K562 (cell line): ENCODE results near the gene MICAL2. TPM values are rescaled to one million over a fixed set of nuclear protein-coding genes. Genes with fewer than 3 reads are reported as not detected.

Experiments used
- ATAC-seq: fragments of 200-7000 bp; cut with Tn5 transposase; 3 replicates; pipeline ENCODE4 v1.9.1; 2020; ENCODE audit warnings: moderate library complexity
- BruUV-seq: library from RNA; stranded (reverse); fragments of 400-500 nt; replicated peaks from 2 replicates; lab custom pipeline; 2021; lab: Mats Ljungman, UMichigan
- CTCF ChIA-PET: fragments of 300-600 bp; formaldehyde crosslinking; extraction: SDS; loops from one replicate; lab custom pipeline; 2021; ENCODE audit warnings: low intra/inter-chr PET ratio; lab: Yijun Ruan, JAX
- POLR2A ChIA-PET: fragments of 300-600, 350-650 bp; sonication (Branson Sonifier 250); formaldehyde crosslinking; extraction: SDS; loops from one replicate; lab custom pipeline; 2021; ENCODE audit warnings: antibody characterized with exemption, inconsistent platforms; lab: Yijun Ruan, JAX
- DNase-seq, 4 experiments: peaks; one replicate each; pipeline versions ENCODE4 v3.0.0 to v3.0.0-alpha.2; 2011 to 2018; ENCODE audit warnings: low spot score in 3 of 4, mixed read lengths in 3 of 4; ENCODE audit errors: extremely low read depth in 1 of 4
- FAIRE-seq: peaks from 2 replicates; lab custom pipeline; 2011; peaks lifted over from hg19 to GRCh38; lab: Jason Lieb, UNC
- H2AFZ ChIP-seq: 2 replicates; pipeline ENCODE4 v1.6.0; 2011; ENCODE audit warnings: low read depth, low read length, control low read depth, inconsistent platforms
- H3K27ac ChIP-seq: fragments of 200-600 bp; 3 replicates; pipeline ENCODE4 v1.8.0; 2011; ENCODE audit warnings: low read depth, mild to moderate bottlenecking, control low read depth, inconsistent platforms, low read length, moderate library complexity, mixed read lengths; ENCODE audit errors: extremely low read depth
- H3K27me3 ChIP-seq, 2 experiments: fragments of 300-600 bp in 1 of 2; 2 replicates in 1 of 2; 3 replicates in 1 of 2; pipeline versions ENCODE4 v1.6.0 to v1.8.0; 2011; ENCODE audit warnings: inconsistent platforms in 2 of 2, low read length in 2 of 2, mild to moderate bottlenecking in 1 of 2, mixed read lengths in 1 of 2, moderate library complexity in 1 of 2; ENCODE audit not compliant: control insufficient read depth in 2 of 2, insufficient read depth in 2 of 2
- H3K36me3 ChIP-seq: fragments of 300-600 bp; 3 replicates; pipeline ENCODE4 v1.8.0; 2011; ENCODE audit warnings: mild to moderate bottlenecking, low read length, inconsistent platforms; ENCODE audit not compliant: control insufficient read depth, insufficient read depth
- H3K4me1 ChIP-seq, 2 experiments: fragments of 200-600 bp in 1 of 2; replicated peaks in 1 of 2; 2 replicates in 1 of 2; 3 replicates in 1 of 2; pipeline versions ENCODE4 v1.5.1 to v1.8.0; 2011; ENCODE audit warnings: inconsistent platforms in 2 of 2, low read length in 2 of 2, mild to moderate bottlenecking in 1 of 2, mixed read lengths in 1 of 2, moderate library complexity in 1 of 2; ENCODE audit not compliant: control insufficient read depth in 2 of 2, insufficient read depth in 2 of 2
- H3K4me2 ChIP-seq: 2 replicates; pipeline ENCODE4 v1.6.1; 2011; ENCODE audit warnings: low read length, control low read depth, inconsistent platforms, mixed read lengths; ENCODE audit not compliant: insufficient read depth
- H3K4me3 ChIP-seq: fragments of 200-600 bp; sonication (generic), shearing (Covaris generic); 2 replicates; pipeline ENCODE4 v1.5.1; 2016; ENCODE audit warnings: control low read depth, inconsistent platforms
- H3K79me2 ChIP-seq: fragments of 200-600 bp; 3 replicates; pipeline ENCODE4 v1.8.0; 2011; ENCODE audit warnings: low read length, inconsistent platforms; ENCODE audit not compliant: control insufficient read depth, insufficient read depth
- H3K9ac ChIP-seq, 2 experiments: 2 replicates each; pipeline versions ENCODE4 v1.6.0 to v1.6.1; 2011; ENCODE audit warnings: low read depth in 2 of 2, low read length in 2 of 2, control low read depth in 1 of 2, inconsistent platforms in 1 of 2, mild to moderate bottlenecking in 1 of 2, mixed read lengths in 1 of 2; ENCODE audit not compliant: insufficient read depth in 1 of 2
- H3K9me1 ChIP-seq: one replicate; pipeline ENCODE4 v1.6.0; 2011; ENCODE audit warnings: inconsistent platforms, mild to moderate bottlenecking, low read length, moderate library complexity; ENCODE audit not compliant: control insufficient read depth, insufficient read depth
- H3K9me3 ChIP-seq: replicated peaks from 2 replicates; pipeline ENCODE4 v1.5.1; 2011; ENCODE audit warnings: low read depth, low read length, inconsistent platforms; ENCODE audit not compliant: control insufficient read depth, insufficient read depth
- H4K20me1 ChIP-seq: replicated peaks from 2 replicates; pipeline ENCODE4 v1.6.1; 2011; ENCODE audit warnings: low read length, inconsistent platforms, mixed read lengths; ENCODE audit not compliant: control insufficient read depth, insufficient read depth
- C11orf30 ChIP-seq: fragments of 450-650 bp; IDR thresholded peaks from 2 replicates; pipeline ENCODE4 v1.6.1; 2016; ENCODE audit warnings: low read depth, mild to moderate bottlenecking
- EP400 ChIP-seq: fragments of 450-650 bp; IDR thresholded peaks from 2 replicates; pipeline ENCODE4 v1.6.1; 2017; ENCODE audit warnings: antibody characterized with exemption, mild to moderate bottlenecking, moderate library complexity
- FOXK2 ChIP-seq, 2 experiments: fragments of 450-650 bp; IDR thresholded peaks in 1 of 2; conservative IDR thresholded peaks in 1 of 2; 2 replicates each; pipeline ENCODE4 v1.6.1; 2016; ENCODE audit warnings: low read depth in 2 of 2, mild to moderate bottlenecking in 1 of 2
- MAFF ChIP-seq: IDR thresholded peaks from 2 replicates; pipeline ENCODE4 v1.6.1; 2012; ENCODE audit warnings: low read length, improper control_type of control experiment
- MAFG ChIP-seq: fragments of 450-650 bp; conservative IDR thresholded peaks from 2 replicates; pipeline ENCODE4 v1.6.1; 2016; ENCODE audit warnings: missing genetic modification characterization, missing compliant biosample characterization
- MAFK ChIP-seq: IDR thresholded peaks from 2 replicates; pipeline ENCODE4 v1.6.1; 2011; ENCODE audit warnings: low read length, improper control_type of control experiment
- XRCC4 ChIP-seq: IDR thresholded peaks from one replicate; pipeline ENCODE4 v1.6.1; 2011; ENCODE audit not compliant: insufficient read depth, insufficient read length; ENCODE audit errors: extremely low read depth
- ZBTB7A ChIP-seq: IDR thresholded peaks from 2 replicates; pipeline ENCODE4 v1.6.1; 2011; ENCODE audit warnings: low read depth, mild to moderate bottlenecking, low read length, moderate library complexity, borderline replicate concordance; ENCODE audit not compliant: control insufficient read depth
- ZNF316 ChIP-seq: fragments of 450-650 bp; IDR thresholded peaks from 2 replicates; pipeline ENCODE4 v1.6.1; 2016
- WGBS: fragments of 100-300 bp; shearing (Covaris generic); methylation state at CpG from one replicate; pipeline ENCODE4 v1.1.6; 2016; ENCODE audit warnings: low coverage, mixed read lengths; ENCODE audit not compliant: insufficient coverage; ENCODE audit errors: missing lambda C conversion rate; 5-methylcytosine and 5-hydroxymethylcytosine counted together
- in situ Hi-C: fragments of 300-500 bp; cut with MboI; formaldehyde crosslinking; loops from 4 replicates; pipeline ENCODE4 v1.15.0; 2018; ENCODE audit warnings: inconsistent platforms, mixed read lengths
- intact Hi-C: fragments of 100-400 bp; cut with micrococcal nuclease; formaldehyde crosslinking; loops from 2 replicates; pipeline ENCODE4 v1.14.2; 2022
- polyA plus RNA-seq, 8 experiments: library from polyadenylated mRNA; depleted of rRNA in 4 of 8; stranded (reverse) in 5 of 8; unstranded in 3 of 8; fragments of >200 nt; fragmentation: Nextera tagmentation in 2 of 8; fragmentation: Illumina TruSeq in 1 of 8; extraction: Ambion mirVana in 2 of 8; extraction: Trizol in 1 of 8; gene quantifications; 2 replicates each; pipeline versions ENCODE4 v1.2.1 to v1.2.3, GENCODE V29; 2011 to 2014; ENCODE audit warnings: inconsistent platforms in 1 of 8, missing spikeins in 1 of 8
- total RNA-seq, 7 experiments: library from RNA; depleted of rRNA in 6 of 7; stranded (reverse); fragments of >200 nt in 6 of 7; fragmentation: Illumina TruSeq in 2 of 7; extraction: Trizol in 2 of 7; gene quantifications; 2 replicates each; pipeline versions ENCODE4 v1.2.1 to v1.2.3, GENCODE V29; 2011 to 2021; ENCODE audit warnings: low replicate concordance in 1 of 7

Gene MICAL2
- total and polyA plus RNA-seq, 9 of the 15 experiments (the other 6 are each of a cell fraction or from before 2014, with no cell fraction given) = 4.7 to 64.2 (median 33.6) TPM

DNA sequence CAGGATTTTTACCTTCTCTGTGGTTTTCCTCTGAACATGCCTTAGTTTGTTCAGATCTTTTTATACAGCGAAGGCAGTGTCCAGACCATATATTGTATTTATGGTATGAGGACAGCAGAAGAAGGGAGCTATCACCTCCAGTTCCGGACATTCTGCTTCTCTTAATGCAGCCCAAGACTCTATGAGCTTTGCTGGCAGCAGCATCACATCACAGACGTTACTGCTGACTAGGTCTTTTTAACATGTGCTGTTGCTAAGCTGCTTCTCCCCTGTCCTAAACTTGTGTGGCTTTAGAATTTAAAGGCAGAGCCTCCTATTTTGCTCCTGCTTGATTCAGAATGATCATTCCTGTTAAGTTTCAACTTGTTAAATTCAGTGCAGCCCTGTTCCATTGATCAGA, 13.4 kb downstream of the MICAL2 start:
- intact Hi-C loops = loop anchor here (2.0 kb wide), 1 partner anchor 77 kb away; no protein-coding TSS in a partner anchor
- ATAC-seq (no peak), FAIRE-seq (no peak)
- Histone ChIP-seq H3K4me2 (peak overlapping the region; percentile 44; the same call in 1 of the 2 replicates), H3K9ac (peak overlapping the region in 1 of 2 experiments; percentile 33; a peak in 1 of 4 replicates), H3K27me3 (no peaks in the 10 kb centered on the region), H3K27ac (peak overlapping the region; percentile 57; the same call in 1 of the 3 replicates), H2AFZ (no peak overlapping the region), H3K4me3 (no peak overlapping the region), H3K79me2 (peaks cover 29% of the 10 kb centered on the region)
- ChIA-PET CTCF (no interaction called here), POLR2A (interaction anchor here (1.1 to 4.3 kb wide), 7 partner anchors 7 to 75 kb away, joined by 3 to 37 read pairs (median 4); partner anchors contain the start of gene MICAL2)
- BruUV-seq = no TSS peak
- 77% methylated on average over 3 of the region's 3 CpGs for WGBS
- in situ Hi-C loops = no loop called here
- TF ChIP-seq EP400 = no peak
- TF ChIP-seq MAFG (tag) = peak; percentile 81
- TF ChIP-seq ZBTB7A = no peak
- peak; percentile 93 for TF ChIP-seq C11orf30
- TF ChIP-seq FOXK2 (conservative IDR thresholded peaks at IDR 0.05 in 1 of 2, IDR thresholded peaks at IDR 0.05 in 1 of 2; ENCODE audit: low read depth in 2 of 2) = no peak
- no peak for TF ChIP-seq XRCC4
- peak; percentile 96 for TF ChIP-seq ZNF316
- TF ChIP-seq MAFK = peak; percentile 86
- TF ChIP-seq MAFF = peak; percentile 80
- TF ChIP-seq, all 486 proteins: peak for 5
- H3K4me1 ChIP-seq = peaks cover 43 to 76% of the 10 kb centered on the region in 2 experiments
- no peak for DNase-seq
- H4K20me1 ChIP-seq = no peaks in the 10 kb centered on the region
- no peaks in the 10 kb centered on the region for H3K9me3 ChIP-seq
- H3K36me3 ChIP-seq = 0 out of 3 replicates have a peak, but pooled peaks cover 2% of the 10 kb centered on the region
- H3K9me1 ChIP-seq = peaks cover 3% of the 10 kb centered on the region
